NB4 (cell line): Measurements from ENCODE around the gene SEC23B.
A peak's percentile ranks its signal among the peaks of the same experiment; 100 is the strongest.

Source experiments
- DNase-seq: peaks from one replicate; pipeline ENCODE4 v3.0.0; 2010; ENCODE audit warnings: low read depth
- H3K4me3 ChIP-seq: one replicate; pipeline ENCODE4 v1.5.1; 2011; ENCODE audit warnings: mild to moderate bottlenecking, low read depth, low read length, moderate library complexity
- MYC ChIP-seq: IDR thresholded peaks from 2 replicates; pipeline ENCODE4 v1.6.1; 2011; ENCODE audit warnings: low read depth, low read length
- POLR2A ChIP-seq: IDR thresholded peaks from 2 replicates; pipeline ENCODE4 v1.6.1; 2011; ENCODE audit warnings: mild to moderate bottlenecking; ENCODE audit not compliant: insufficient read length; ENCODE audit errors: extremely low read depth
- TF ChIP-seq, protein P1 (sequence below): IDR thresholded peaks from one replicate; pipeline ENCODE4 v1.5.1; 2012; ENCODE audit warnings: low read depth, low read length
- TF ChIP-seq, protein P2 (sequence below): IDR thresholded peaks from 2 replicates; pipeline ENCODE4 v1.6.1; 2011; ENCODE audit warnings: low read depth, low read length

Gene SEC23B

DNA sequence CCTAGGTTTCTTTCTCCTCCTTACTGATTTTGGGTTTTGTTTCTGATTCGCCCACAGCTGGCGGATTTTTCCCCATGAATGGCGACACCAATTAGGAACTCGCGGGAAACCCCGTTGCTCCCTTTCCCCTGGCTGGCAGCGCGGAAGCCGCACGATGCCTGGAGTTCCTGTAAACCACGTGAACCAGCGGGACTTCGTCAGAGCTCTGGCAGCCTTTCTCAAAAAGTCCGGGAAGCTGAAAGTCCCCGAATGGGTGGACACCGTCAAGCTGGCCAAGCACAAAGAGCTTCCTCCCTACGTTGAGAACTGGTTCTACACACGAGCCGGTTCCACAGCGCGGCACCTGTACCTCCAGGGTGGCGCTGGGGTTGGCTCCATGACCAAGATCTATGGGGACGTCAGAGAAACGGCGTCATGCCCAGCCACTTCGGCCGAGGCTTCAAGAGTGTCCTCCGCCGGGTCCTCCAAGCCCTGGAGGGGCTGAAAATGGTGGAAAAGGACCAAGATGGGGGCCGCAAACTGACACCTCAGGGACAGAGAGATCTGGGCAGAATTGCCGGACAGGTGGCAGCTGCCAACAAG is 3.2 kb upstream of the SEC23B start:
- no peak overlapping the region for H3K4me3 ChIP-seq
- DNase-seq: no peak
- TF ChIP-seq MYC (no peak), POLR2A (no peak)
- TF ChIP-seq, protein P1, sequence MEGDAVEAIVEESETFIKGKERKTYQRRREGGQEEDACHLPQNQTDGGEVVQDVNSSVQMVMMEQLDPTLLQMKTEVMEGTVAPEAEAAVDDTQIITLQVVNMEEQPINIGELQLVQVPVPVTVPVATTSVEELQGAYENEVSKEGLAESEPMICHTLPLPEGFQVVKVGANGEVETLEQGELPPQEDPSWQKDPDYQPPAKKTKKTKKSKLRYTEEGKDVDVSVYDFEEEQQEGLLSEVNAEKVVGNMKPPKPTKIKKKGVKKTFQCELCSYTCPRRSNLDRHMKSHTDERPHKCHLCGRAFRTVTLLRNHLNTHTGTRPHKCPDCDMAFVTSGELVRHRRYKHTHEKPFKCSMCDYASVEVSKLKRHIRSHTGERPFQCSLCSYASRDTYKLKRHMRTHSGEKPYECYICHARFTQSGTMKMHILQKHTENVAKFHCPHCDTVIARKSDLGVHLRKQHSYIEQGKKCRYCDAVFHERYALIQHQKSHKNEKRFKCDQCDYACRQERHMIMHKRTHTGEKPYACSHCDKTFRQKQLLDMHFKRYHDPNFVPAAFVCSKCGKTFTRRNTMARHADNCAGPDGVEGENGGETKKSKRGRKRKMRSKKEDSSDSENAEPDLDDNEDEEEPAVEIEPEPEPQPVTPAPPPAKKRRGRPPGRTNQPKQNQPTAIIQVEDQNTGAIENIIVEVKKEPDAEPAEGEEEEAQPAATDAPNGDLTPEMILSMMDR: no peak
- TF ChIP-seq, protein P2, sequence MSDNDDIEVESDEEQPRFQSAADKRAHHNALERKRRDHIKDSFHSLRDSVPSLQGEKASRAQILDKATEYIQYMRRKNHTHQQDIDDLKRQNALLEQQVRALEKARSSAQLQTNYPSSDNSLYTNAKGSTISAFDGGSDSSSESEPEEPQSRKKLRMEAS: no peak

DNA sequence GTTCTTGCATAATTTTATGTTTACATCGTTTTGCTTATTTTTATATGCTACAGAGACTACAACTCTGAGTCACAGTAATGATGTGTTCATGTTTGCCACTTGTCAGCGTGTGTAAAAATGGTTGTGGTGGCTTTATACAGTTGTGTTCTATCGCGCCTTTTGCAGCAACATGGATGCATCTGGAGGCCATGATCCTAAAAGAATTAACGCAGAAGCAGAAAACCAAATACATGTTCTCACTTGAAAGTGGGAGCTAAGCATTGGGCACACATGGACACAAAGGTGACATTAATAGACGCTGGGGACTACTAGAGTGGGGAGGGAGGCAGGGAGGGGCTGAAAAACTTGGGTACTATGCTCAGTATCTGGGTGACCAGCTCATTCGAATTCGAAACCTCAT is 996 bp upstream of the SEC23B start:
- peak; percentile 17 for DNase-seq
- H3K4me3 ChIP-seq: peak overlapping the region; percentile 90
- no peak for TF ChIP-seq MYC
- TF ChIP-seq, protein P2: no peak
- no peak for TF ChIP-seq POLR2A
- TF ChIP-seq, protein P1: no peak

DNA sequence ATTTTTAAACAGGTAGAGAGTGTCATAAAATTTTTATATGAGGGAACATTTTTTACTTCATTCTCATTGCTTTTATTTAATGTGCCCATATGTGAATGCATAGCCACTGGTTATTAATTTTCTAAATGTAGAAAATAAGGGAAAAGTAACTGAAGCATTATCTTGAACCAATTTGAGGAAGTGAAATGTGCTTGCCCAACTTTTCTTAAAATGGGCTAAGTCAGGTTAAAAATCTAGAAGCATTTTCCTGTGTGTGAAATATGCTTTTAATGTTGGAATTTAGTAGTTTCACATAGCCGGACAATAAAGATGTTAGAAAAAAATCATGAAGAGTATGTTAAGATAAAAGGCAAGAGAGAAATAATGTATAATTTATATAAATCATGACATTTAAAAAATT is 3.8 kb downstream of the SEC23B start:
- peak overlapping the region; percentile 34 for H3K4me3 ChIP-seq
- TF ChIP-seq POLR2A (no peak), MYC (no peak)
- TF ChIP-seq, protein P1: no peak
- TF ChIP-seq, protein P2: no peak
- DNase-seq: peak; percentile 52

DNA sequence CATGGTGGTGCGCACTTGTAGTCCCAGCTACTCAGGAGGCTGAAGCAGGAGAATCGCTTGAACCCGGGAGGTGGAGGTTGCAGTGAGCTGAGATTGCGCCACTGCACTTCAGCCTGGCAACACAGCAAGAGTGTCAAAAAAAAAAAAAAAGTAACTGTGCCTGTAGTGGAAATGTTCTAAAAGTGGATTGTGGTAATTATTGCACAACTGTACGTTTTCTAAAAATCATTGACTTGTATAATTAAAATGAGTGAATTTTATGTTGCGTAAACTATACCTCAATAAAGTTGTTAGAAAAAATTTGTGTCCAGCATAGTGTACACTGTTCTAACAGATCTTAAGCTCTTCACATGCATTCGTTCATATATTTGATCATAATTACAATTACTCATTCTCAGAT is 5.5 kb downstream of the SEC23B start:
- peak; percentile 55 for DNase-seq
- H3K4me3 ChIP-seq: no peak overlapping the region
- TF ChIP-seq, protein P1: no peak
- TF ChIP-seq MYC (no peak), POLR2A (no peak)
- TF ChIP-seq, protein P2: no peak

DNA sequence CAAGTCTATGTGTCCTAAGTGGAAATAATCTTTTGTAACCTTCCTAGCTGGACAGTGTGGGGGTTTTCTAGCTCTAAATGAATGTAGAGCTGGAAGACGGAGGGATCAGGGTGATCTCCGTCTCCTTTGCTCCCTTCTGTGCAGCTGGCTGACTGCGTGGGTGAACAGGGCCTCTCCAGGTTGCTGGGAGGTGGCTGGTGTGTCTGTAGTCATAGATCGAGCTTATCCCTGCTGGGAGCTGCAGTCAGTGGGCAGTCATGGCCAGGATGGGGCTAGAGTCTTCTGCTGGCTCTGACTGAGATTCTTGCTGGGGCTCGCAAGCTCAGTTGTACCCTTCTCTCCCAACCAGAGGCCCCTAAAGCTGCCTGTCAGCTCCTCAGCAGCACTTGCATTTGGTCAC is 6.4 kb downstream of the SEC23B start:
- no peak overlapping the region for H3K4me3 ChIP-seq
- TF ChIP-seq POLR2A (no peak), MYC (no peak)
- TF ChIP-seq, protein P1: no peak
- TF ChIP-seq, protein P2: no peak
- no peak for DNase-seq
